GM12878 (cell line): ENCODE measurements around the gene TAGLN3.

Source experiments
- EZH2 ChIP-seq: IDR thresholded peaks from 2 replicates; pipeline ENCODE4 v1.6.1; 2012; ENCODE audit warnings: low read depth, mild to moderate bottlenecking, control low read depth, inconsistent platforms, low read length, borderline replicate concordance; ENCODE audit not compliant: control insufficient read depth
- SIN3A ChIP-seq: IDR thresholded peaks from 2 replicates; pipeline ENCODE4 v1.6.1; 2012; ENCODE audit warnings: low read depth, low read length, improper control_type of control experiment
- TF ChIP-seq, protein P1 (sequence below), 3 experiments: IDR thresholded peaks in 2 of 3; conservative IDR thresholded peaks in 1 of 3; 2 replicates each; pipeline ENCODE4 v1.5.1; 2011; ENCODE audit warnings: low read depth in 3 of 3, low read length in 3 of 3, mild to moderate bottlenecking in 3 of 3, control low read depth in 2 of 3, moderate library complexity in 2 of 3, inconsistent platforms in 1 of 3, mixed read lengths in 1 of 3; ENCODE audit not compliant: control insufficient read depth in 2 of 3, insufficient read depth in 1 of 3; ENCODE audit errors: extremely low read depth in 1 of 3
- TF ChIP-seq, protein P2 (sequence below): fragments of 450-650 bp; IDR thresholded peaks from 2 replicates; pipeline ENCODE4 v1.6.1; 2017; ENCODE audit warnings: borderline replicate concordance

DNA sequence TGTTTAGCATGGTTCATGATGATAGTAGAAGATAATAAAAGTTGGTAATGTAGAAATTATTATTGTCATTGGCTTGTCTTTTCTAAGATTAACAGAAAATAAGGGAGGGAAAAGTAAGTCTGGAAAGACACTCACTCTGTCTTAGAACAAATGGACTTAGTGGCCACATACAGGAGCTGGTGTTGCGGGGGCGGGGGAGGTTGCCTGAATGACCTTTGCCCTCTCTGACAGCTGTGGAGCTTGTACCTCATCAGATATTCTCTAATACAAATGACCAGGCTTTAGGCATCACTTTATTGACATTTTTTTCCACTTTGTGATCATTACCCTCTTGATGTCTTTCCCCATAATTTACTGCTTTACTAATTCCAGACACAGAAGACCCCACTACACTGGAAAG, 5.9 kb downstream of the TAGLN3 start:
- TF ChIP-seq, protein P1, sequence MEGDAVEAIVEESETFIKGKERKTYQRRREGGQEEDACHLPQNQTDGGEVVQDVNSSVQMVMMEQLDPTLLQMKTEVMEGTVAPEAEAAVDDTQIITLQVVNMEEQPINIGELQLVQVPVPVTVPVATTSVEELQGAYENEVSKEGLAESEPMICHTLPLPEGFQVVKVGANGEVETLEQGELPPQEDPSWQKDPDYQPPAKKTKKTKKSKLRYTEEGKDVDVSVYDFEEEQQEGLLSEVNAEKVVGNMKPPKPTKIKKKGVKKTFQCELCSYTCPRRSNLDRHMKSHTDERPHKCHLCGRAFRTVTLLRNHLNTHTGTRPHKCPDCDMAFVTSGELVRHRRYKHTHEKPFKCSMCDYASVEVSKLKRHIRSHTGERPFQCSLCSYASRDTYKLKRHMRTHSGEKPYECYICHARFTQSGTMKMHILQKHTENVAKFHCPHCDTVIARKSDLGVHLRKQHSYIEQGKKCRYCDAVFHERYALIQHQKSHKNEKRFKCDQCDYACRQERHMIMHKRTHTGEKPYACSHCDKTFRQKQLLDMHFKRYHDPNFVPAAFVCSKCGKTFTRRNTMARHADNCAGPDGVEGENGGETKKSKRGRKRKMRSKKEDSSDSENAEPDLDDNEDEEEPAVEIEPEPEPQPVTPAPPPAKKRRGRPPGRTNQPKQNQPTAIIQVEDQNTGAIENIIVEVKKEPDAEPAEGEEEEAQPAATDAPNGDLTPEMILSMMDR (IDR thresholded peaks at IDR 0.05 in 2 of 3, conservative IDR thresholded peaks at IDR 0.05 in 1 of 3; ENCODE audit: control insufficient read depth in 2 of 3, extremely low read depth in 1 of 3, insufficient read depth in 1 of 3, low read depth in 3 of 3, low read length in 3 of 3), result no peak
- TF ChIP-seq EZH2 (no peak), SIN3A (no peak)
- TF ChIP-seq, protein P2, sequence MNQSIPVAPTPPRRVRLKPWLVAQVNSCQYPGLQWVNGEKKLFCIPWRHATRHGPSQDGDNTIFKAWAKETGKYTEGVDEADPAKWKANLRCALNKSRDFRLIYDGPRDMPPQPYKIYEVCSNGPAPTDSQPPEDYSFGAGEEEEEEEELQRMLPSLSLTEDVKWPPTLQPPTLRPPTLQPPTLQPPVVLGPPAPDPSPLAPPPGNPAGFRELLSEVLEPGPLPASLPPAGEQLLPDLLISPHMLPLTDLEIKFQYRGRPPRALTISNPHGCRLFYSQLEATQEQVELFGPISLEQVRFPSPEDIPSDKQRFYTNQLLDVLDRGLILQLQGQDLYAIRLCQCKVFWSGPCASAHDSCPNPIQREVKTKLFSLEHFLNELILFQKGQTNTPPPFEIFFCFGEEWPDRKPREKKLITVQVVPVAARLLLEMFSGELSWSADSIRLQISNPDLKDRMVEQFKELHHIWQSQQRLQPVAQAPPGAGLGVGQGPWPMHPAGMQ, result no peak
